ENCODE data around the gene HERC3.

The HERC3 gene

DNA sequence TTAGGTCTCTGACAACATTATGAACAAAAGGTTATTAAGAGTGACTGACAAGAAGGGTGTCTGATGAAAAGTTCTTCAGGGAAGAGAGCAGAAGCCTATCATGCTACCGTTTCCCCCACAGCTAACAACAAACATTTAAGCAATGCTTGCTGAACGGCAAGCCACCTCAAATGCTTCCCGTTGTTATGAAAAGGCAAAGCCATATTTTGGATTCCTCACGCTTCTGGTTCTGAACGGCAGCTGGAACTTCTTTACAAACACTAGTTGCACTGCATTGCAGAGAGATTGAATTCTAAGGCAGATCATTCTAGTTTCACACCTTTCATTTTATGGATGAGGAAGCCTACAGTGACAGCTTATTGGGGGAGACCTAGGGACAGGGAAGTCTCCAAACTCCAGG is 153.9 kb downstream of the HERC3 start:
- no peak for DNase-seq (ENCODE audit: low read depth in 2 of 2)

DNA sequence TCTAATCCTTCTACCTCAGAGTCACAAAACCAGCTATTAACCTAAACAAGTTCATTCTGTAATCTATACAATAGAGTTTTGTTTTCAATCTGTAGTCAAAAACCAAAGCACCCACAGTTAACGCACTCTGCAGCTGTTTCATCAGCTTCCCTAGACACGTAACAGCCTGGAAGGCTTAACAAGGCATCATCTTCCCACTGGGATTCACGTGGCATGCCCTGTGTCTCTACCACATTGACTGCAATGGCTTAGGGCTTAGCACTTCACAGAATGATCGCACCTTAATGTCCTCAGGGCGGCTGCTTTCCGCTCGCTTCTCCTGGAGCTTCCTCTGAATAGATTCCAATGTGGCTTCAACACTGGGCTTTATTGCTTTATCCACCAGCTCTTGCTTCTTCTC is 155.1 kb downstream of the HERC3 start:
- no peak for DNase-seq (ENCODE audit: low read depth in 2 of 2)

DNA sequence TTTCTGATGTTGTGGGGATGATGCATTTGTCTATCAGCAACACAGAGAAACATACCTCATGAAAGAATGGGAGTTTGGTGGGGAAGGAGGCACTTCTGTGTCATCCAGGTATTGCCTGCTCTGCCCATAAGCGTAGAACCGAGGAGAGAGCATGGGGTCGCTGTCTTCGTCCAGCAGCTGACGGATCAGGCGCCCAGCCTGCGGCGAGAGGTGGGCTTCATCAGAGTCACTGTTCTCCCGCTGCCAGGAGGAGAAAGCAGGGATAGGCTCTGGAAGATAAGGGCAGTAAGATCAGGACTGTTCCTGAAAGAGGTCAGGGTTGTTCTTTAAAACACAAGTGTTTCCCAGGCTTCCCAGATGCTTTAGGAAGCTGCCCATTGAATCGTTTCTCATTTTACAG is 158.1 kb downstream of the HERC3 start:
- DNase-seq (ENCODE audit: low read depth in 2 of 2) = no peak

DNA sequence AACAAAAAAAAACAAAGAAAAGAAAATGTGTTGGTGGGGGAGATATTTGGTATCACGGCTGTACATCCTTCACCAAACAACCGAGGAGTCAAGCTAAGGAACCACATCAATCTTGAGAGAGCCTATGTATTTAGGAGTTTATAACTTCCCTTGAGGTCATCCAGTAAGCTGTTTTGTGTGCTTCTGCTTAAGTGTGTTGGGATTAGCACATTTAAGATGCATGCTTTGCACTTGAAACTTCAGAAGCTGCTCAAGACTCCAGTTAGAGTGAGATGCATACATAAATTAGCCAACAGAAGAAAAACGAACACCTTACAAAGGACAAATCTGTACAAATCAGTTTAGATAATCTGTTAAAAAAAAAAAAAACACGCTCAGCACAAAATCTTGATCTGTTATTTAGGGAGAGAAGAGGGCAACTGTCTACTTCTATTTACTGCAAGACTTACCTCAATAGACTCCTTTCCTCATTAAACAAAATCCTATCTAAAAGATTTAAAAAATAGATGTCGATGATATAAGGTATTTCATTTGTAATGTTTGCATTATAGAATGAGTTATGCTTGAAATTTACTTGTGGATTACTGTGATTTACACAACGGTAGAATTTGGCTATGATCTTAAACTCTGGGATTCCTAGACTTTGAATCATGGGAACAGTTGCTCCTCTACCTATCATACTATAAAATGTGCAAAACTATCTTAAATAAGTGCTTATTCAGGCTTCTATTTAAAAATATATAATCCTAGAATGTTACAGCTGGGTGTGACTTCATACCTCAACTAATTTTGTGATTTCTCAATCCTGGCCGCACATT is 159.2 kb downstream of the HERC3 start:
- DNase-seq (ENCODE audit: low read depth in 2 of 2) = no peak

DNA sequence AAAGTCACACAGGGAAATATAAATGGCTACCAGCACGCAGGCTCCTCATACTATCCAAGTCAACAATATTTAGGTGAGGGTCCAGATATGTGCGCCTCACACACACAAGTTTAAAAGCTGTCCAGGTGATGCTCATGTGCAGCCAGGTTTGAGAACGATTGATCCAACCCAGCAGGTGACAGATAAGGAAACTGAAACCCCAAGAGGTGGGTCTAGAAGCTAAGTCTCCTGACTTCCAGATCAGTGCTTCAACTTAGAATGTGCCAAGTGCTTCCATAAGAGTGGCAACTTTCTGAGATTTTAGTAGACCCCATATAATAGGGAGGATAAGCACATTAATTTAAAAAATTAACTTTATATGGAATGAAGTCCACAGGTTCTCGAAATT is 159.8 kb downstream of the HERC3 start:
- DNase-seq (ENCODE audit: low read depth in 2 of 2) = no peak

DNA sequence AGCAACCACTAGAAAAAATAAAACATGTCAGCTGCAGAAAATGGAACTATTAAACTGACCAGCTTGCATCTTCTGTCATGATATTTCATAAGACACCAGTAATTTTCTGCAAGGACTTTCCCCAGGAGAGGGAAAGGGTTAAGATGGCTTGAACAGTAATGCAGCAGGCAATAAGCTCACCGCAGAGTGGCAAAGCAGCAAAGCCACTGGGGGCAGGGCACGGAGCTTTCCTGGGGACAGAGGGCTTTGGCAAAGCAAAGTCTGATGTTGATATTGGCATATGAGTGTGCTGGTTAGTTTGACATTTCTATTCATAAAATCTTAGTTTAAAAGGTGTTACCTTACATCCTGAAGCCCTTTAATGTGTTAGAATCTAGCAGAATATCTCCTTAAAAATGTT is 160.5 kb downstream of the HERC3 start:
- DNase-seq (ENCODE audit: low read depth in 2 of 2) = no peak

DNA sequence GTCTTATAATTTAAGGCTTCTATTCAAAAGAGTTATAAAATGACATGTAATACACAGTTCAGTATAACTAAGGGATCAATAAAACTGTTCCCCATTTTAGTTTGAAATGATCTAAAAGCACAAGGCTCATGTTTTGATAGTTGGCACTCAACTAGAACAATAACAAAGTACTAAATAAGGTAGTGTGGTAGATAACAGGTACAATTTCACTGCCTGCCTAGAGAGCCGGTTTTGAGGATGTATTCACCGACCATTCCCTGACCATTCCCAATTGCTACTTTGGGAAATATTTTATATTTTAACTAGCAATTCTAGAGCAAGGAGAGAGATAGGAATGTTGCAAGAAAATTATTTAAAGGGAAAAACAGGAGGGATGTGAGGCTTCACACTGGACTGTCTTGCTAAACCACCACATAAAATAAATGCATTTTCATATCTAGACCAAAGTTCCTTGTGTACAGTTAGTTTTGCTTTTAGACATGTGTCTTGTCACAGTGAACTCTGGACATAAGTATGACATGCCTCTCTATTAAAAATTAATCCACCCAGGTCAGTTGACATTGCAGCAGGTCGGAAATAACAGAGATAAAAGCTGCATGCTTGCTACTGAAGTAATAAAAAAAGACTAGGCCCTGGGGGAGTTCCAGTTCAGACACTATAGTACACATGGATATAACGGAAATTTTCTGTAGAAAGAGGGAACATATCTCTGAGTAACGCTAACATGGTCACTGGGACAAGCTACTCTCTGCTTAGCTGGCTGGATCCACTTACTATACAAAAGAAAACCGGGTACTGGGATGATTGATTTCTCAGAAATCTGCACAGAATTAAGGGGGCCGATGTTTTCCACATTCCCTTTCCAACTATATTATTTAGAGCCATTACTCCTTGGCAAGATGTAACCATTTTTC is 161.6 kb downstream of the HERC3 start:
- DNase-seq (ENCODE audit: low read depth in 2 of 2) = no peak

DNA sequence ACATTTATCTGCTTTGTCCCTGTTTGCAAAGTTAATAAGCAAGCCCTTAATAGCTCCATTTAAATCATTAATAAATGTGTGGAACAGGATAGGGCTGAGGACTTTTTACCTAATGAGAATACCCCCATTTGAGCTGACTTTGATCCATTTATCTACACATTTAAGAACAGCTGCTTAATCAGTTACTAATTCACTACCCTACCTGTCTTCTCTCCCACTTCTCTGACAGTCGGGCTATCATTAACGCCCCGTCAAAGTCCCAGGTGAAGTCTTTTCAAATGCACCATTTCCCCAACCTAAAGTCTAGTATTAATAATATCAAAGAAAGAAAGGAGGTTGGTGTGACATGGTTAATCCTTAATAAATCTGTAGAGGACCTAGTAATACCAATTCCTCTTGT is 162.5 kb downstream of the HERC3 start:
- no peak for DNase-seq (ENCODE audit: low read depth in 2 of 2)

DNA sequence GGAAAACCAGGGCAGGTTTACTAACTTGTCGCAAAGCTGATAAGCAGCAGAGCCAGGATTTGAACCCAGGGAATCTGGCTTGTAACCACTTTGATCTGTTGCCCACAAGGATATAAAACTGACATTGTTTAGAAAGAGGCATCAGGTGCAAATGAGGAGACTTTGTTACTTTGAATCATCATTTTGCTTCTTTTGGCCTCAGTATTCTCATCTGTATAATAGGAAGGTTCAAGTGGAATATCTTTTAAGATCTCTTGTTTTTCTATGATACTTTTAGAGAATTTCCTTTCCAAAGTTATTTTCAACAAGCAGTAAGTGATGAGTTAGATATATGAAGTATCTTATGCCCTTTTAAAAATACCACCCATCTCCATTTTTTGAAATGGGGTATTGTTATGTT is 163.2 kb downstream of the HERC3 start:
- DNase-seq (ENCODE audit: low read depth in 2 of 2) = no peak

DNA sequence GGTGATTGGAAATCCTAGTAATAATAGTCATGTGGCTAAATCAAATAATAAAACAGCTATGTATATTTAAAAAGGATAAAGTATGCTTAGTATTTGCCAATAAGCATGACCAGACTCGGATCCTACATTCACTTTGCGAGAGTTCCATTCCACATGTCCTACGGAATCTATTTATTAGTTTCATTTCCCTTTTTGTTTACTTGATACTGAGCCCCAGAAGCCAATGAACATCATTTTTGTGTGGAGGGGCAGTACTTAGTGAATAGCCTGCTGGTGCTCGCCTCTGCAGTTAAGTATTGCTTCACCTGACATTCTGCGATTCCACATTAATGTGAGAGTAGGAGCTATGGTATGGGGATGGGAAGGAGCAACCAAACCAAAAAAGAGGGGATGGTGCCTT is 163.9 kb downstream of the HERC3 start:
- no peak for DNase-seq (ENCODE audit: low read depth in 2 of 2)

DNA sequence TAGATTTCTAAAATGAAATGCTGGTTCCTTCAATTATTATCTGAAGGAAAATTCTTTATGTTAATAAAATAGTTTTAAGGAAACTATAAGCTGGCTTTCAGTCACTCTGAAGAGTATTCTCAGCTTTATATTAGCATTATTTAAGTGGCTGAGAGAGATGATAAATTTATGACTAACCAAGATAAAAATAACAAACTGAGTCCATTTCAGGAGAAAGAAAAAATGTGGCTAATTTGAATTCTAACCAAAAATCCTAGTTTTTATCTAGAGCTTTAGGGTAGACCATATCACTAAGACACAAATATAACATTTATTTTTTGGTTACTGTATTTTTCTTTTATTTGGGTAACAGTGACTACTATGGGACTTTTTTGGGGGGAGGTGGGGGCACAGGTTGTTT is 164.8 kb downstream of the HERC3 start:
- no peak for DNase-seq (ENCODE audit: low read depth in 2 of 2)

DNA sequence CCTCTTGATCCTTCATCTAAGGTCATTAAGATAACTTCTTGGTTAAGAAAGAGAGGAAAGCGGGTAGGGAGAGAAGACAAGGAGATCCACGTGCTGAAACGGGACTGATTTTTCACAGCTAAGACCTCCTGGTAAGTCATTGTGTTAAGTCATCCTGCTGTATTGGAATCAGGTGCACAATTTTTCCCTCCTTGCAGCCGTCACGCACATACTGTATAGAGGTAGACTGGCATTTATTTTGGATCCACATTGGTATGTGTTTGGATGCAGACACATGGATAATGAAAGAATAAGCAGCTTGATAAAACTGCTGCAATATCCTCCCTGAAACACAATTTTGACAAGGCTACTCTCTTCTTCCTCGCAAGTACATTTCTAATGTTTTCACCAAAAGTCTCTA is 165.5 kb downstream of the HERC3 start:
- no peak for DNase-seq (ENCODE audit: low read depth in 2 of 2)
